HL-60 (cell line): Measurements from ENCODE around the gene ABHD5.

Experiments
- DNase-seq, 2 experiments: peaks; one replicate each; pipeline ENCODE4 v3.0.0-alpha.2; 2010 to 2020; ENCODE audit warnings: low read depth in 1 of 2, low spot score in 1 of 2
- H3K27ac ChIP-seq: fragments of 250-450 bp; sonication (Bioruptor Pico); replicated peaks from 2 replicates; pipeline ENCODE4 v1.5.1; 2020; ENCODE audit warnings: mild to moderate bottlenecking, moderate library complexity
- H3K27me3 ChIP-seq: fragments of 250-450 bp; sonication (Bioruptor Pico); 2 replicates; pipeline ENCODE4 v1.5.1; 2021; ENCODE audit warnings: mild to moderate bottlenecking, moderate library complexity; ENCODE audit not compliant: insufficient read depth, poor library complexity, severe bottlenecking
- H3K4me3 ChIP-seq: replicated peaks from 2 replicates; pipeline ENCODE4 v1.5.1; 2011; ENCODE audit warnings: mild to moderate bottlenecking, control low read depth, low read length; ENCODE audit not compliant: insufficient read depth
- CTCF ChIP-seq: IDR thresholded peaks from one replicate; pipeline ENCODE4 v1.5.1; 2011; ENCODE audit warnings: low read length, control low read depth, inconsistent platforms; ENCODE audit not compliant: insufficient read depth
- GABPA ChIP-seq: IDR thresholded peaks from 2 replicates; pipeline ENCODE4 v1.6.1; 2012; ENCODE audit warnings: low read depth
- POLR2AphosphoS5 ChIP-seq: IDR thresholded peaks from 2 replicates; pipeline ENCODE4 v1.6.1; 2012; ENCODE audit warnings: low read depth
- REST ChIP-seq: IDR thresholded peaks from 2 replicates; pipeline ENCODE4 v1.6.1; 2012; ENCODE audit warnings: low read depth; ENCODE audit not compliant: insufficient replicate concordance
- SPI1 ChIP-seq: IDR thresholded peaks from 2 replicates; pipeline ENCODE4 v1.6.1; 2012; ENCODE audit warnings: low read depth, mild to moderate bottlenecking, borderline replicate concordance

The ABHD5 gene

GRCh38 chr3:43696441-43696840 is 5.7 kb downstream of the ABHD5 start:
- Histone ChIP-seq H3K27ac (no peak overlapping the region), H3K27me3 (no peaks in the 10 kb centered on the region), H3K4me3 (no peak overlapping the region)
- no peak for DNase-seq
- no peak for TF ChIP-seq GABPA
- TF ChIP-seq POLR2AphosphoS5: no peak
- no peak for TF ChIP-seq SPI1
- TF ChIP-seq CTCF: no peak

GRCh38 chr3:43696881-43697280 is 6.1 kb downstream of the ABHD5 start:
- no peaks in the 10 kb centered on the region for H3K27me3 ChIP-seq
- no peak for DNase-seq
- no peak overlapping the region for H3K27ac ChIP-seq
- H3K4me3 ChIP-seq: no peak overlapping the region
- no peak for TF ChIP-seq POLR2AphosphoS5
- no peak for TF ChIP-seq GABPA
- no peak for TF ChIP-seq REST
- TF ChIP-seq CTCF: no peak
- no peak for TF ChIP-seq SPI1

GRCh38 chr3:43699864-43700263 is 9.1 kb downstream of the ABHD5 start:
- DNase-seq: peak in 1 of 2 experiments; percentile 26

More at GRCh38 chr3:43699864-43700263, 9.1 kb downstream of the ABHD5 start:
- H3K27ac ChIP-seq: no peak overlapping the region
- no peak for TF ChIP-seq CTCF
- no peak for TF ChIP-seq REST
- no peak overlapping the region for H3K4me3 ChIP-seq
- no peaks in the 10 kb centered on the region for H3K27me3 ChIP-seq
